Measurements from ENCODE around the gene ZNF592. TPM values are rescaled to one million over a fixed set of nuclear protein-coding genes. Genes with fewer than 3 reads are reported as not detected.

The ZNF592 gene
- total and polyA plus RNA-seq, 2 of the 13 experiments (the other 11 are each of a cell fraction or from before 2014, with no cell fraction given) = 8.2 to 9.8 TPM

DNA sequence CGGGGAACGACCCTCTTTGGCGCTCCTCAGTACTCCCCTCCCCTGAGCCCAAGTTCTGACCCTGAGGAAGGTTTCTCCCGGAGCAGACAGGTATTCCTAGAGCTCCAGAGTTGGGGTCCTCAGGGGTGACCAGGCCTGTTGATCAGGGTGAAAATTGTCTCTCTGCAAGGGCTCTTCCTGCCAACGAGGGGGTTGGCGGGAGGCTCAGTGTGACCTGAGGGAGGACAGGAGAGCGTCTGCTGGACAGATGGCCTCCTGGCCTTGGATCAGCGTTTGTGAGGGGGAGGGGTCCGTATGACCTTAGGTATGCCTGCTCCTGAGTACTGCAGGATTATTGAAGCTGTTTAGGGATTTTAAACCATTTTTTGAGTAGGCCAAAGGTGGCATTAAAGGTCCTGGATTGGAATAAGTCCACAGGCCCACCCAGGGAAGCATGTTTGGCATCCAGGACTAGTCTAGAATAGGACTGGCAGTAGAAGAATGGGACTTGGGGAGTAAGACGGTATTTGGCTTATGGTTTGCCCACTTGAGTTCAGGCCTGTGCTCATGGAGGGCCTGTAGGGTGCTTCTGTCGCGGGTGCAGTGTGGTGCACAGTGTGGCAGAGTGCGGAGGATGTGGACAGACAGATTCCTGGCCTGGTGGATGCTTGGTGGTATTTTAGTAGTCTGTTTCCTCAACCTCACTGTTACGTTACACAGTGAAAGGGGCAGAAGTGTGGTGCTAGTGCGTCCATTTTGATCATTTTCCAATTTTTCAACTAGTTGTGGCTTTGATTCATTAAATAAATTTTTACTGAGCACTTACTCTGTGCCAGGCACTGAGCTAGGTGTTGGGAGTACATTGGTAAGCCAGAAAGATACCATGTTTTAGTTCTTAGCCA, 959 bp downstream of the ZNF592 start (continued):
- TF ChIP-seq, protein P1, sequence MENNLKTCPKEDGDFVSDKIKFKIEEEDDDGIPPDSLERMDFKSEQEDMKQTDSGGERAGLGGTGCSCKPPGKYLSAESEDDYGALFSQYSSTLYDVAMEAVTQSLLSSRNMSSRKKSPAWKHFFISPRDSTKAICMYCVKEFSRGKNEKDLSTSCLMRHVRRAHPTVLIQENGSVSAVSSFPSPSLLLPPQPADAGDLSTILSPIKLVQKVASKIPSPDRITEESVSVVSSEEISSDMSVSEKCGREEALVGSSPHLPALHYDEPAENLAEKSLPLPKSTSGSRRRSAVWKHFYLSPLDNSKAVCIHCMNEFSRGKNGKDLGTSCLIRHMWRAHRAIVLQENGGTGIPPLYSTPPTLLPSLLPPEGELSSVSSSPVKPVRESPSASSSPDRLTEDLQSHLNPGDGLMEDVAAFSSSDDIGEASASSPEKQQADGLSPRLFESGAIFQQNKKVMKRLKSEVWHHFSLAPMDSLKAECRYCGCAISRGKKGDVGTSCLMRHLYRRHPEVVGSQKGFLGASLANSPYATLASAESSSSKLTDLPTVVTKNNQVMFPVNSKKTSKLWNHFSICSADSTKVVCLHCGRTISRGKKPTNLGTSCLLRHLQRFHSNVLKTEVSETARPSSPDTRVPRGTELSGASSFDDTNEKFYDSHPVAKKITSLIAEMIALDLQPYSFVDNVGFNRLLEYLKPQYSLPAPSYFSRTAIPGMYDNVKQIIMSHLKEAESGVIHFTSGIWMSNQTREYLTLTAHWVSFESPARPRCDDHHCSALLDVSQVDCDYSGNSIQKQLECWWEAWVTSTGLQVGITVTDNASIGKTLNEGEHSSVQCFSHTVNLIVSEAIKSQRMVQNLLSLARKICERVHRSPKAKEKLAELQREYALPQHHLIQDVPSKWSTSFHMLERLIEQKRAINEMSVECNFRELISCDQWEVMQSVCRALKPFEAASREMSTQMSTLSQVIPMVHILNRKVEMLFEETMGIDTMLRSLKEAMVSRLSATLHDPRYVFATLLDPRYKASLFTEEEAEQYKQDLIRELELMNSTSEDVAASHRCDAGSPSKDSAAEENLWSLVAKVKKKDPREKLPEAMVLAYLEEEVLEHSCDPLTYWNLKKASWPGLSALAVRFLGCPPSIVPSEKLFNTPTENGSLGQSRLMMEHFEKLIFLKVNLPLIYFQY (CRISPR knock-in tag; IDR thresholded peaks at IDR 0.05; ENCODE audit: borderline replicate concordance) = no peak
- TF ChIP-seq ZNF292 (CRISPR knock-in tag; IDR thresholded peaks at IDR 0.05; ENCODE audit: borderline replicate concordance, low read depth) (no peak; the same call in 1 of the 2 replicates), GATAD2A (CRISPR knock-in tag; IDR thresholded peaks at IDR 0.05) (peak; percentile 45), PHF8 (CRISPR knock-in tag; IDR thresholded peaks at IDR 0.05) (peak; percentile 40; the same call in 1 of the 2 replicates), ZNF496 (CRISPR knock-in tag; IDR thresholded peaks at IDR 0.05; ENCODE audit: insufficient replicate concordance) (no peak), MBNL3 (CRISPR knock-in tag; conservative IDR thresholded peaks at IDR 0.05) (no peak), FOXA1 (IDR thresholded peaks at IDR 0.05) (no peak), FOXA1 (CRISPR knock-in tag; IDR thresholded peaks at IDR 0.05) (no peak), RFXAP (CRISPR knock-in tag; IDR thresholded peaks at IDR 0.05; ENCODE audit: borderline replicate concordance) (no peak)
- TF ChIP-seq, protein P2, sequence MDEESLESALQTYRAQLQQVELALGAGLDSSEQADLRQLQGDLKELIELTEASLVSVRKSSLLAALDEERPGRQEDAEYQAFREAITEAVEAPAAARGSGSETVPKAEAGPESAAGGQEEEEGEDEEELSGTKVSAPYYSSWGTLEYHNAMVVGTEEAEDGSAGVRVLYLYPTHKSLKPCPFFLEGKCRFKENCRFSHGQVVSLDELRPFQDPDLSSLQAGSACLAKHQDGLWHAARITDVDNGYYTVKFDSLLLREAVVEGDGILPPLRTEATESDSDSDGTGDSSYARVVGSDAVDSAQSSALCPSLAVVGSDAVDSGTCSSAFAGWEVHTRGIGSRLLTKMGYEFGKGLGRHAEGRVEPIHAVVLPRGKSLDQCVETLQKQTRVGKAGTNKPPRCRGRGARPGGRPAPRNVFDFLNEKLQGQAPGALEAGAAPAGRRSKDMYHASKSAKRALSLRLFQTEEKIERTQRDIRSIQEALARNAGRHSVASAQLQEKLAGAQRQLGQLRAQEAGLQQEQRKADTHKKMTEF (CRISPR knock-in tag; IDR thresholded peaks at IDR 0.05) = no peak
- TF ChIP-seq, protein P3, sequence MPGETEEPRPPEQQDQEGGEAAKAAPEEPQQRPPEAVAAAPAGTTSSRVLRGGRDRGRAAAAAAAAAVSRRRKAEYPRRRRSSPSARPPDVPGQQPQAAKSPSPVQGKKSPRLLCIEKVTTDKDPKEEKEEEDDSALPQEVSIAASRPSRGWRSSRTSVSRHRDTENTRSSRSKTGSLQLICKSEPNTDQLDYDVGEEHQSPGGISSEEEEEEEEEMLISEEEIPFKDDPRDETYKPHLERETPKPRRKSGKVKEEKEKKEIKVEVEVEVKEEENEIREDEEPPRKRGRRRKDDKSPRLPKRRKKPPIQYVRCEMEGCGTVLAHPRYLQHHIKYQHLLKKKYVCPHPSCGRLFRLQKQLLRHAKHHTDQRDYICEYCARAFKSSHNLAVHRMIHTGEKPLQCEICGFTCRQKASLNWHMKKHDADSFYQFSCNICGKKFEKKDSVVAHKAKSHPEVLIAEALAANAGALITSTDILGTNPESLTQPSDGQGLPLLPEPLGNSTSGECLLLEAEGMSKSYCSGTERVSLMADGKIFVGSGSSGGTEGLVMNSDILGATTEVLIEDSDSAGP (CRISPR knock-in tag; IDR thresholded peaks at IDR 0.05; ENCODE audit: borderline replicate concordance) = 0 out of 2 replicates have a peak, but pooled peaks have one; percentile 28
- TF ChIP-seq, protein P4, sequence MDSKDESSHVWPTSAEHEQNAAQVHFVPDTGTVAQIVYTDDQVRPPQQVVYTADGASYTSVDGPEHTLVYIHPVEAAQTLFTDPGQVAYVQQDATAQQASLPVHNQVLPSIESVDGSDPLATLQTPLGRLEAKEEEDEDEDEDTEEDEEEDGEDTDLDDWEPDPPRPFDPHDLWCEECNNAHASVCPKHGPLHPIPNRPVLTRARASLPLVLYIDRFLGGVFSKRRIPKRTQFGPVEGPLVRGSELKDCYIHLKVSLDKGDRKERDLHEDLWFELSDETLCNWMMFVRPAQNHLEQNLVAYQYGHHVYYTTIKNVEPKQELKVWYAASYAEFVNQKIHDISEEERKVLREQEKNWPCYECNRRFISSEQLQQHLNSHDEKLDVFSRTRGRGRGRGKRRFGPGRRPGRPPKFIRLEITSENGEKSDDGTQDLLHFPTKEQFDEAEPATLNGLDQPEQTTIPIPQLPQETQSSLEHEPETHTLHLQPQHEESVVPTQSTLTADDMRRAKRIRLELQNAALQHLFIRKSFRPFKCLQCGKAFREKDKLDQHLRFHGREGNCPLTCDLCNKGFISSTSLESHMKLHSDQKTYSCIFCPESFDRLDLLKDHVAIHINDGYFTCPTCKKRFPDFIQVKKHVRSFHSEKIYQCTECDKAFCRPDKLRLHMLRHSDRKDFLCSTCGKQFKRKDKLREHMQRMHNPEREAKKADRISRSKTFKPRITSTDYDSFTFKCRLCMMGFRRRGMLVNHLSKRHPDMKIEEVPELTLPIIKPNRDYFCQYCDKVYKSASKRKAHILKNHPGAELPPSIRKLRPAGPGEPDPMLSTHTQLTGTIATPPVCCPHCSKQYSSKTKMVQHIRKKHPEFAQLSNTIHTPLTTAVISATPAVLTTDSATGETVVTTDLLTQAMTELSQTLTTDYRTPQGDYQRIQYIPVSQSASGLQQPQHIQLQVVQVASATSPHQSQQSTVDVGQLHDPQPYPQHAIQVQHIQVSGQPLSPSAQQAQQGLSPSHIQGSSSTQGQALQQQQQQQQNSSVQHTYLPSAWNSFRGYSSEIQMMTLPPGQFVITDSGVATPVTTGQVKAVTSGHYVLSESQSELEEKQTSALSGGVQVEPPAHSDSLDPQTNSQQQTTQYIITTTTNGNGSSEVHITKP (CRISPR knock-in tag; IDR thresholded peaks at IDR 0.05; ENCODE audit: low read depth) = peak; percentile 20; the same call in 1 of the 2 replicates
